SK-N-SH treated with all-trans-retinoic acid at 6 μM for 48 hours (cell line): ENCODE measurements around the gene ZBED4.
"Not testable (repeated sequence)": the region's sequence is repeated elsewhere in the genome, so short reads cannot be mapped to it uniquely, and the experiment has no call there.

ENCODE experiments used
- CSDC2 ChIP-seq: fragments of 250-450 bp; sonication (Bioruptor Pico); IDR thresholded peaks from 2 replicates; pipeline ENCODE4 v1.5.0; 2020; ENCODE audit warnings: mild to moderate bottlenecking, moderate library complexity
- RARB ChIP-seq: fragments of 250-450 bp; sonication (Bioruptor Pico); IDR thresholded peaks from 2 replicates; pipeline ENCODE4 v1.8.0; 2021; ENCODE audit warnings: mild to moderate bottlenecking, moderate library complexity
- TOX ChIP-seq: fragments of 250-450 bp; sonication (Bioruptor Pico); IDR thresholded peaks from 2 replicates; pipeline ENCODE4 v1.8.0; 2021; ENCODE audit warnings: mild to moderate bottlenecking, moderate library complexity, borderline replicate concordance
- TSHZ2 ChIP-seq: fragments of 250-450 bp; sonication (Bioruptor Pico); IDR thresholded peaks from 2 replicates; pipeline ENCODE4 v1.5.0; 2020; ENCODE audit warnings: mild to moderate bottlenecking, moderate library complexity
- ZFP3 ChIP-seq: fragments of 250-450 bp; sonication (Bioruptor Pico); IDR thresholded peaks from 2 replicates; pipeline ENCODE4 v1.5.0; 2020; ENCODE audit warnings: mild to moderate bottlenecking, moderate library complexity

GRCh38 chr22:49852568-49852897 is 1.1 kb upstream of the ZBED4 start:
- TF ChIP-seq ZFP3 (CRISPR knock-in tag); RARB (CRISPR knock-in tag); TSHZ2 (CRISPR knock-in tag); TOX (CRISPR knock-in tag); CSDC2: not testable (repeated sequence)
